Activated naive CD4-positive, alpha-beta T cell treated with anti-CD3 and anti-CD28 coated beads, Interleukin-2, amount 50 U/mL, for 16 hours (primary cell): ENCODE measurements around the gene NDUFB4.

Source experiments
- DNase-seq: peaks from one replicate; pipeline ENCODE4 v3.0.0-alpha.2; 2020

Gene NDUFB4

DNA sequence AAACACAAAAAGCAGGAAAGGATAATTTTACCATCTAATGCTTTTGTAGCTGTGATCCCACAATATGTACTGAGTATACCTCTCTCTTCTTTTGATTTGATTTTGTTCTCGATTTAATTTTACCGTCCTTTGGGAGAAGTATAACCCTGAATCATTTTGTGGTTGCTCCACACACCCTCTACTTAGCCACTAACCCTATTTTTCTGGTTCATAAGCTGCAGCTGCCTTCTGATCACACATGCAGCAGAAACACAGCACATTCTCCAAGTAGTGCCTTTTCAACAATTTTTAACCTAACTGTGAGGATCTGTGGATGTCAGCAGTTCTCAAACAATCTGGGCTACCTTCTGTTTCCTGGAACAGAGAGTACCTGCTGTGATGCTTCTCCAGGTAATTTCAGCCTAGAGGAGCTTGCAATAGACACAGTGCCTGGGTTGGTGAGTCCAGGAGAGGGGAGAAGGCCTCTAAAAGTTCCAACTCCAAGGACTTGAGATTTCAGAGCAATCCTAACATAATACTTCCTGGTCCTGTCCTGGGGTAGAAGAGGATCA is 45.6 kb downstream of the NDUFB4 start:
- DNase-seq: no peak

DNA sequence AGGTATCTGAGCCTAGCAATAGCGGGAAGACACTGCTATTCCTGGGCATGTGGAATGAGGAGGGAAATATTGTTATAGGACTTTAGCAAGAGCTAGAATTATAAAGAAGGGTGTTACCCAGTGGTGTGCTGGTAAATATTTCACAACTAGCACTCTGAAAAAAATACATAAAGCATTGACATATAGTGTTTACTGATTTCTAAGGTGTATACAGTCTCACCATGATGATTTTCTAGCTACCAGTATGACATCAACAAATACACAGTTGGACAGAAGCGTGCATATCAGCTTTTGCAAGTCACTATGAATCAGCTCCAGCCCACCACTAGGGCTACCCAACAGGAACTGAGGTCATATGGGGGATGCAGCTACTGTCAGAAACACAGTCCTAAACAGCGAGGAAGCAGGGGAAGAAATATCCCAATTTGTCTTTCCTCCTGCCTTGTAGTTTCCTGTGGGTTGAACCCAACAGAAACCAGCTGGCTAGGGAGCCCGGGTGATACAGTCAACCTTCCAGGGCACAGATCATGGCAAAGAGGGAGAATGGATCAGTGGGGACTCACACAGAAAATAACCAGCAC is 46.3 kb downstream of the NDUFB4 start:
- no peak for DNase-seq

DNA sequence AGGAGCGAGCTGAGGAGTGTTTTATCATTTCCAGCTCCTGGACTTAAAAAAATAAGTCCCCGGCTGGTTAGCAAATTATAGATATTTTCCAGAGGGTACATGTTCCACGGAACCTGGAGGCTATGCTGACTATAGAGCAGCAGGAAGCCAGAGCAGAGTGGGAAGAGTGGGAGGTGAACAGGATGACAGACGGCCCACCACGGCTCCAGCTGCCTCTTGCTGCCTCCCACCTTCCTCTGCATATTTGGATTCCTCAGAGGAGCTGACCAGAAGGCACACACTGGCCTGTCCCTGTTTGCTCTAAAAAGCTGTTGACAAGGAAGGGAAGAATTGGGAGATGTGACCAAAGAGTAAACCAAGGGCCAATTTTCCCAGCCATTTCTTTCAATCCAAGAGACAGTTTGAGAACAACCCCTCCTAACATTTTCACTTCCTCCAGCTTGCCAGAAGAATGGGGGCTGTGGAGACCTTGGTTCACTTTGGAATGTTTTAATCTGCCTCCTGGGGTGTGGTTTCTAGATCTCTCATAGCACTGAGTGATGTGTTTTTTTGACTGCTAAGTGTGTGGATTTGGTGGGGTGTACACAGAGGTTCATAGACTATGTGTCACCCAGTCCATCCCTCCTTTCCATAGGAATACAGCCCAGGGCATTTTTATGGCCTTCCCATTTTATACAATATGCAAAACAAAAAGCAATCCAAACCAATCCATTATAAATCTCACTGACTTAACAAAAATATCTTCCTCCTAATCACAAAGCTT is 49.1 kb downstream of the NDUFB4 start:
- no peak for DNase-seq

DNA sequence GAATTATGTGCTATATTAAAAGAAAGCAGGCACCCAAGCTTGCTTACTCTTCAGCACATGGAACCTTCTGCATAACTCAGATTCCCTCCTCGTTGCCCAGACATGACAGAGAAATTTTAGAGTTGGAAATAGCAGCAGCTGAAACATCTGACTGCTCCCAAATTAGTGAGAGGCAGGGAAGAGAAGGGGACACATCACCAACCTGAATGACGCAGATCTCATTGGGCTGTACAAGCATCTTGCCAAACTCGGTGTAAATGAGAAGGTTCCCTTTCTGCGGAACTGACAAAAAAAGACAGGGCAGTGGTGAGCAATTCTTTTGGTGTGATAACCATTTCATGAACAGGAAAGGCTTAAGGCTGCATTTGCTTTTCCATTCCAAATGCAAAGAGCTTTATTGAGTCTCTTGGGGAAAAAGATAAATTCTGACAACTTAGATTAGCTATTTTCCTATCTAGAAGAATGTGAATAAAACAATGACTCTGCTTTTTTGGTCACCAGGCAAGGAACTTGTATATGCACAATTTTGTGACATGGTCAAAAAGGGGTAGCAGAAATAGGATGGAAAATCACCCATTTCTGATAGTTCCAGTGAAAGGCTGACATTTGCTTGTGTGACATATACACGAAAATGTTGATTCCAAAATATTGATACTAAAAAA is 50.8 kb downstream of the NDUFB4 start:
- DNase-seq: no peak

DNA sequence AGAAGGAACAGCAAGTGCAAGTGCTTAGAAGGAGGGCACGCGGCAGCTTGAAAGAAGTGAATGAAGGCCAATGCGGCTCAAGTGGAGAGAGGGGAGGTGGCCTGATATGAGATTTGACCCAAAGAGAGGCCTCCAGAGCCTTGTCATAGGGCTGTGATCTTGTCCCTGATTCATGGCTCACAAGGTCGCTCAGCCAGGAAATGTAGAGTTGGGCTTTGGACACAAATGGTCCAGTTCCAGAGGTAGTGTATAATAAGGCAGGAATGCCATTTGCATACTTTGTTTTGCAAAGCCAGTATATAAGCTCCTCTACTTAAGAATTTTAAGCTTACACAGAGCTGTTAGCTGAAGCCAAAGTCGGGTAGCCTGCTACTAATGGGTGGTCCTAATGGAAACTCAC is 52.2 kb downstream of the NDUFB4 start:
- no peak for DNase-seq

DNA sequence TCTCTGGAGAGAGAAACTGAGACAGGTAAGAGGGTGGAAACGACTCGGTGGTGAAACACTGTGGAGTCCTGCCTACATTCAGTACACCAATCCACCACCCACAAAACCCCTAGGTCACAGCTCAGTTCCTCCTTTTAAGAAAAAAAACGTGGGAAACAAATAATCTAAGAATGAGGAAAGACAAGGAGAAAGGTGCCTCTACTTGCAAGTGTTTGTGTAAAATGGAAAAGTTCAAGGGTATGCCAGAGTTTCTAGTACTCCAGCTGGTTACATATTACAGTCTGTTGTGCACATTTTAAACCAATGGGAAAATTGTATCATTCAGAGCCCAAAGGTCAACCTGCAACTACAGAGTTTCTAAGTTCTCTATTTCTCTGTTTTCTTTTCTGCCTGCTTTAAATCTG is 53.7 kb downstream of the NDUFB4 start:
- DNase-seq: no peak

DNA sequence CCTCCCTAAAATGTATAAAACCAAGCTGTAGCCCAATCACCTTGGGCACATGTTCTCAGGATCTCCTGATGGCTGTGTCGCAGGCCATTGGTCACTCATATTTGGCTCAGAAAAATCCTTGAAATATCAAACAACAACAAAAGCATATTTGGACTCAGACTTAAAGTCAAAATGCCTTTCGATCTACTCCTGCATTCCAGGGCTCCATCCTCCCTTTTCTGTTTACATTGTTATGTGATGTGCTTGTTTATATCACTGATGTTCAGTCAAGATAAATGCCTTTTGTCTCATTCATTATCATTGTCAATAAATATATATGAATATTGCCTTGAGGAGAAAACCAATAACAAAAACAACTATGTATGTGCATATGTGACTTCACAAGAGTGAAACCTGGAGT is 54.2 kb downstream of the NDUFB4 start:
- DNase-seq: no peak
